Body of pancreas (tissue), 4 donors: Measurements from ENCODE around the gene RAD51D.

Source experiments
- POLR2A ChIP-seq, 3 donors: fragments of 450-650 bp; IDR thresholded peaks; one replicate each; pipeline ENCODE4 v1.6.1; 2016; ENCODE audit warnings: antibody characterized with exemption in 3 of 3, mild to moderate bottlenecking in 2 of 3
- TF ChIP-seq, protein P1 (sequence below), 7 experiments: fragments of 450-650 bp in 4 of 7; fragments of 200-600 bp in 3 of 7; sonication (generic) in 3 of 7; IDR thresholded peaks; one replicate each; pipeline ENCODE4 v1.5.1; 2016 to 2019; ENCODE audit warnings: antibody characterized with exemption in 7 of 7

DNA sequence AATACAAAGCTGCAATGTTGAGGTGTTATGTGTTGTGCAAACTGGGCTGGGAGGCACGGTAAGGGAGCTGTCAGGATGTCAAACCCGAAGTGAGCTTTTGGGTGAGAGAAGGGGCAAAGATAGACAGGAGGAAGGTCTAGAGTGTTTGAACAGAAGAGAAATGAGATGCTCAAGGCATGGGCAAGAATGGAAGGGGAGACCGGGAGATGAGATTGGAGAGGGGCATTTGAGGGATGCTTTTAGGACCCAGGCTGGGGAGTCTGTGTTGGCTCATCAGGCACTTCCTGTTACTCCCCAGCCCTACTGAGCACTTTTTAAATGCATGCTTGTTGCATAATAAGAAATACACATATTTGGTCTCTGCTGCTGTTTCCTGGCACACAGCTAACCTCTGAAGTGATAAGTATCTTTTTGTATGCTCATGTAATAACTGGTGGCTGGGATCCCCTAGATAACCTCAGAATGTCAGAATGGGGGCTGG, 41.7 kb upstream of the RAD51D start:
- TF ChIP-seq, protein P1, sequence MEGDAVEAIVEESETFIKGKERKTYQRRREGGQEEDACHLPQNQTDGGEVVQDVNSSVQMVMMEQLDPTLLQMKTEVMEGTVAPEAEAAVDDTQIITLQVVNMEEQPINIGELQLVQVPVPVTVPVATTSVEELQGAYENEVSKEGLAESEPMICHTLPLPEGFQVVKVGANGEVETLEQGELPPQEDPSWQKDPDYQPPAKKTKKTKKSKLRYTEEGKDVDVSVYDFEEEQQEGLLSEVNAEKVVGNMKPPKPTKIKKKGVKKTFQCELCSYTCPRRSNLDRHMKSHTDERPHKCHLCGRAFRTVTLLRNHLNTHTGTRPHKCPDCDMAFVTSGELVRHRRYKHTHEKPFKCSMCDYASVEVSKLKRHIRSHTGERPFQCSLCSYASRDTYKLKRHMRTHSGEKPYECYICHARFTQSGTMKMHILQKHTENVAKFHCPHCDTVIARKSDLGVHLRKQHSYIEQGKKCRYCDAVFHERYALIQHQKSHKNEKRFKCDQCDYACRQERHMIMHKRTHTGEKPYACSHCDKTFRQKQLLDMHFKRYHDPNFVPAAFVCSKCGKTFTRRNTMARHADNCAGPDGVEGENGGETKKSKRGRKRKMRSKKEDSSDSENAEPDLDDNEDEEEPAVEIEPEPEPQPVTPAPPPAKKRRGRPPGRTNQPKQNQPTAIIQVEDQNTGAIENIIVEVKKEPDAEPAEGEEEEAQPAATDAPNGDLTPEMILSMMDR (IDR thresholded peaks at IDR 0.05), result no peak
- no peak for TF ChIP-seq POLR2A (IDR thresholded peaks at IDR 0.05)
